GM19452 (cell line): Measurements from ENCODE around the gene RELCH.
"Not testable (repeated sequence)": the region's sequence is repeated elsewhere in the genome, so short reads cannot be mapped to it uniquely, and the experiment has no call there.

ENCODE experiments used
- ATAC-seq: cut with Tn5 transposase; IDR thresholded peaks from one replicate; pipeline ENCODE4 v1.9.1; 2021; ENCODE audit not compliant: unreplicated experiment

The RELCH gene

DNA sequence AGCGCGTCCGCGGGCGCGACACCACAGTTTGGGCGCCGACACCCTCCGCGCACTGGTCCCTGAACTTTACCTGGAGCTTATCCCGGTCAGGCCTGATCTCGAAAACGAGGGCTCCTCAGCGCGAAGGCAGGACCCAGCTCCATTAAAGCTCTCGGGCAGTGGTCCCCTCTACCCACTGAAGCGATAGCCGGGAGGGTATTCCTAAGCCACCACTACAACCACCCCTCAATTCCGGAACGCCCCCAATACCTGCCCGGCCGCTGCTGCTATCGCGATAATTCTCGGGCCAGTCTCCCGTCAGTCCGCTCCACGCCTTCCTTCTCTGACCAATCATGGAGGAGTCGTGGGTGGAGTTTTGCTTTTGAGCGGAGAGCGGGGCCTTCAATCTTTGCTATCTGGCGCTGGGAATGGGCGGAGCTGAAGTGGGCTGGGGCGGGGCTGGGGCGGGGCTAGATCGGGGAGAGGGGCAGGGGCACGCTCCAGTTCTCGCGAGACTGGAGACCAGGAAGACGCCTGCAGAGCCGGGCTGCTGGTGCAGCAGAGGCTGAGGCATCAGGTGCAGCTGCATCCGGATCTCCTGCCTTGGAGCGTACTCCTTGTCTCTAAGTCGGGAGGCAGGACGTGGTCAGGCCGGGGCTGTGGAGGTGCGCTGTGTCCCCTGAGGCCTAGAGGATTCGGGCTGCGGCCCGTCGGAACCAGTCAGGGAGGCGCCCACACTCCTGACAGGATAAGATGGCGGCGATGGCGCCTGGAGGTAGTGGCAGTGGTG, at the start of gene RELCH, which contains the start of gene PIGN:
Gene RELCH, plus strand, starts transcription at position 482 of the 769 bp plus-strand sequence. Its CDS starts 251 bp downstream, at position 733.
Gene PIGN, minus strand, starts transcription at position 283 of the 769 bp plus-strand sequence. CDS start 25,703 bp downstream, outside the sequence.
- ATAC-seq: peak; percentile 89

DNA sequence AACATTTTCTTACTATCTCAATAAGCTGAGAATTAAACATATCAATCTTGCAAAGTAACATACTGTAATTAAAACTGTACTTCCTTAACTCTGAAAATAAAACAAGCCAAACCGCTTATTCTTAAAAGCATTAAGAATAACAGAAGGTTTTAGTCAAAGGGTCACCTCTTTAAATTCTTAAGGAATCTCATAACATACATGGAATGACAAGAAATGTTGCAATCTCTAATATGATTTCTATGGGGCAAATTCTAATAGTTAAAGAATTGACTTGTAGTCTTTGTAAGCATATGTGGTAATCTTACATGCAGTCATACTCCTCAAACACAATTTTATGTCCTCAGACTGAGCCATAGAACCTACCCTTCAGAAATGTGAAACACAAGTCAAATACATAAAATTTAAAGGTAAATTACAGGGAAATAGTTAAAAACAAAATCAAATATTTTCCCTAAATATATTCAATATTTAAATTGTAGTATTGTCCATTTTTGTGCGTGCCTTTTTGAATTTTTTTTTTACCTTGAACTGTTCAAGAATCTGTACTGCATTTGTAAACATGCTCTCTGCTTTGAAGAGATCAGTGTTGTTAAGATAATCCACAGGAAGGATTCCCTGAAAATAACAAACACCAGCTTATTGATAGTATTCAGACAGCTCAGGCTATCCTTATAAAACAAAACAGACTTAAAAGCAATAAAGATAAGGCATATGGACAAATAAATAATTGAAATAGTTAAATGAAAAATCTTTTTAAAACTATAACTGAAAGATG, 48.4 kb upstream of the RELCH start:
- no peak for ATAC-seq

DNA sequence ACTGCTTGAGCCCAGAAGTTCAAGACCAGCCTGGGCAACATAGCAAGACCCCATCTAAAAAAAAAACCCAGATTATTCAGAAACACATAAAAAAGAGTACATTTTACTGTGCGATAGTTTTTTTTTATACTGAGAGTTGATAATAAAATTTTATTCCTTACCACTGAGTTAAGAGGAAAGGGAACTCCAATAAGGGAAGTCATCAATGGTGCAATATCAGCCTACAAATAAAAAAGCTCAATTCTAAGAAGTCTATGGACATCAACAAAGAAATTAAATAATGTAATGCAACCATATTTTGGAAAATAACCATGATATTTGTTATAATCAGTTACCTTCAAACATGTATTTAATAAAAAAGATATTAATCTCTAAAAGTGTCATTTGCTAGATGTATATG, 46.8 kb upstream of the RELCH start:
- no peak for ATAC-seq

DNA sequence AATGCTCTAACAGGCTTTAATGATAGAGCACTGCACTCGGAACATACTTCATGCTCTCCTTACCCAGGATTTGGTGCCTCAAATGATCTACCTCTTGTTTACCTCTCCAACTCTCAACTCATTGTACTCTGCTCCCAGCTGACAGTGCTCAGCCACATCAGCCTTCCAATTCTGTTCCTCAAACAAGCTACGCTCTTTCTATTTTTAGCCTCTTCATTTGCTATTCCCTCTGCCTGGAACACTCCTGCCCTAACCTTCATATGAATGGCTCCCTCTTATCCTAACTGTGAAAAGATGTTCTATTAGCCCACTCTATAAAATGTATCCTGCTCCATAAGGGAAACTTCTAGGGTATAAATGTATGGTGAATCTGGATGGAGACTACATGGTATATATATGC, 42.7 kb upstream of the RELCH start:
- no peak for ATAC-seq

DNA sequence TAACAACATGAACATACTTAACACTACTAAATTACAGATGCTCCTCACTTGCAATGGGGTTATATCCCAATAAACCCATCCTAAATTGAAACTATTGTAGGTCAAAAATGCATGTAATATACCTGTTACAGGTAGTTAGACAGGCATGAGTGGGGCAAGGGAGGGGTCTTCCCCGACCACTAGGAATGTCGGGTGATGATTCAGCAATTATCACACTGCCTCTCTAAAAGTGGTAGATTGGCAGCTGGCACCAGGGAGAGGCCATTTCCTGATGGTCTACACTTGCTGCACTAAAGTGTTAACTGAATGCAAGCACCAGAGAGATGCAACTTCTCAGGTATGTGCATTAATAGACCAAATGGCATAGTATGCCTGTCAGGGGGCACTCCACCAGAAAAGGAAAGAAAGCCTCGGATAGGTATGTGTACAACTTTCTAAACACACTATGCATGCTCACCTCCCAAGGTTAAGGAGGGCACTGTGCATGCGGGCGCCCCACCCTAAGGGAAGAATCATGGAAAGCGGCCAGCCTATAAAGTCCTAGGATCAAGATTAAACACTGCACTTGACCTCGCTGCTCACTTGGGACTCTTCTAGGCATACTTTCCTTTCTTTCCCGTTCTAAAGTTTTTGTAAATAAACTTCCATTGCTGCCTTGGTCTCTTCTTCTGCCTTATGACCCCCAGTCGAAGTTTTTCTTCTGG, 35.8 kb upstream of the RELCH start:
- ATAC-seq: no peak

GRCh38 chr18:62152844-62153243, 34.2 kb upstream of the RELCH start:
- peak; percentile 83 for ATAC-seq

GRCh38 chr18:62157843-62158242, 29.2 kb upstream of the RELCH start:
- no peak for ATAC-seq

DNA sequence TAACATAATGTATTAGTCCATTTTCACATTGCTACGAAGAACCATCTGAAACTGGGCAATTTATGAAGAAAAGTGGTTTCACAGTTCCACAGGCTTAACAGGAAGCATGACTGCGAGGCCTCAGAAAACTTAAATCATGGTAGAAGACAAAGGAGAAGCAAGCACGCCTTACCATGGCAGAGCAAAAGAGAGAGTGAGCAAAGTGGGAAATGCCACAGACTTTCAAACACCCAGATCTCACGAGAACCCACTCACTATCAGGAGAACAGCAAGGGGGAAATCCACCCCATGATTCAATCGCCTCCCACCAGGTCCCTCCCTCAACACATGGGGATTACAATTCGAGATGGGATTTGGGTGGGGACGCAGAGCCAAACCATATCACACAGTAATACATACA, 22.7 kb upstream of the RELCH start:
- ATAC-seq: no peak

DNA sequence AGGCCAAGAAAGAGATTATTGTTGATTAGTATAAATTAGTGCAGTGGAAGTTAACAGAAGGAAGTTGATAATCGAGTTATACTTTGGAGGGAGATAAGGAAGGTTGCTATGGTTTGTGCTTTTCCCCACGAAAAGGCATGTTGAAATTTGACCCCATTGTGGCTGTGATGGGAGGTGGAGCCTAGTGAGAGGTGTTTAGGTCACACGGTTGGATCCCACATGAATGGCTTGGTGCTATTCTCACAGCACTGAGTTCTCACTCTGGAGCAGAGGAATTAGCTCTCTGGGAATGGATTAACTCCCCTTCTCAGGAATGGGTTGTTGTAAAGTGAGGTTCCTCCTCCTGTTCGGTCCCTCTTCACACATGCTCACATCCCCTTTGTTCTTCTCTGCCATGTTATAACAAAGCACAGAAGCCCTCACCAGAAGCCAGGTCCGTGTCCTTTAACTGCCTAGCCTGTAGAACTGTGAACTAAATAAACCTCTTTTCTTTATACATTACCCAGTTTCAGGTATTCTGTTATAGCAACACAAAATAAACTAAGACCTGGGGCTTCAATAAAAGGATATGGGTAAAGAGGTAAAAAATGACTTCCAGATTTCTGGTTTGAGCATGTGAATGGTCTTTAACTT, 22.1 kb upstream of the RELCH start:
- no peak for ATAC-seq

DNA sequence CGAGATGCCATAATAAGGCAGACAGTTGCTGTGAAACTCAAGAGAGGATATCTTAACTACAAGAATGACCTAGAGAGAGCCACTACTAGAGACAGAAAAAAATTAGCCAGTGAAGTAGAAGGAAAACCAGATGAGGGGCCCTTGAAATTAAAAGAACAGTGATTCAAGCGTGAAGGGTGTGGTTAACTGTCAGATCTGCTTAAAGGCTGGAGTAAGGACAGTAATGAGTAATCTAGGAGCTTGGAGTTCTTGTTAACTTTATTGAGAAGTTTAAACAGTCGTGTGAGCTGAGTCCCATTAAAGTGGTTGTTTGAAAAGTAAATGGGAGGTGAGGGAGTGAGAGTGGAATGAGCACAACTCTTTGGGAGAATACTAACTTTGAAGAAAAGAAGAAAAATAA, 21.5 kb upstream of the RELCH start:
- ATAC-seq: no peak

DNA sequence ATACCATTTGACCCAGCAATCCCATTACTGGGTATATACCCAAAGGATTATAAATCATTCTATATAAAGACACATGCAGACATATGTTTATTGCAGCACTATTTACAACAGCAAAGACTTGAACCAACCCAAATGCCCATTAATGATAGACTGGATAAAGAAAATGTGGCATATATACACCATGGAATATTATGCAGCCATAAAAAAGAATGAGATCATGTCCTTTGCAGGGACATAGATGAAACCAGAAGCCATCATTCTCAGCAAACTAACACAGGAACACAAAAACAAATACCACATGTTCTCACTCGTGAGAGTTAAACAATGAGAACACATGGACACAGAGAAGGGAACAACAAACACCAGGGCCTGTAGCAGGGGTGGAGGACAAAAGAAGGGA, 20.5 kb upstream of the RELCH start:
- not testable (repeated sequence) for ATAC-seq

- no peak for ATAC-seq
Observed at GRCh38 chr18:62170857-62171256, 16.2 kb upstream of the RELCH start.

DNA sequence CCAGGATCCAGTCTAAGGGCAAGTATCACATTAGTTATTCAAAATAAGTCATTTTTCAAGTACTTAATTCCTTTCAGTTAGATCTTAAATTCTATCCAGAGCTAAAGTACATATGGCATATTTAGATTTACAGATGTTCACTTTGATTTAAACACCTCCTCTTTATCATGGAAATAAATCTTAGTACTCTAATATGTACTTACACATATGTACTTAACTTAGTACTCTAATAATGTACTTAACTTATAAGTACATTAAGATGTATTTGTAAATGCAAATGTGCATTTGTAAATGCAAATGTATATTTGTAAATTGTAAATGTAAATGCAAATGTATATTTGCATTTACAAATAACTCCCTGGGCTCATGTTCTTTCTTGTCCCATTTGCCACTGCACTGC, 14.8 kb upstream of the RELCH start:
- ATAC-seq: no peak

DNA sequence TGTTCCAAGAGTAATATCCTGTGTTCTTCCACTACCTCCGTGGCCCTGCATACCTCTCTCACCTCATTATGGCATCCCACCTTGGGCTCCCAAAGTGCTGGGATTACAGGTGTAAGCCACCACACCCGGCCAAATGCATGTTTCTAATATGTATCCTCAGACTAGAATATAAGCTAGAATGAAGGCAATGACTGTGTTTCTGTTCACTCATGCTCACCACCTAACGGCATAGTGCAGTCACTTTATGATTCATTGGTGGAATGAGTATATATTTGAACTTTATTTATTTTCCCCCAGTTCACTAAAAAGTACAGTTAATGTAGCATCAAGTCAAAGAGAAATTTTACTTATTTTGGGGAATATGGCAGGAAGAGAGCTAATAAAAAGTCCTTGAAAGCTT, 11.5 kb upstream of the RELCH start:
- no peak for ATAC-seq

DNA sequence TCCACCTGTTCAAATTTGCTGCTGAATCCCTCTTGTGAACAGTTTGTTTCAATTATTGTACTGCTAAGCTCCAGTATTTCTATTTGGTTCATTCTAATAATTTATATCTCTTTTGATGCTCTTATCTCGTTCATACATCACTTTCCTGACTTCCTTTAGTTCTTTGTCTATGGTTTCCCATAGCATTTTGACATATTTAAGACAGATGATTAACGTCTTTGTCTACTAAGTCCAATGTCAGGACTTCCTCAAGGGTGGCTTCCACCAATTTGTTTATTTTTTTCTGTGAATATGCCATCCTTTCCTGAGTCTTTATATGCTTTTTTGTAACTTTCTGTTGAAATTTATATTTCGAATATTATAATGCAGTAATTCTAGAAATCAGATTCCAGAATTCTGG, 9.8 kb upstream of the RELCH start:
- ATAC-seq: no peak

DNA sequence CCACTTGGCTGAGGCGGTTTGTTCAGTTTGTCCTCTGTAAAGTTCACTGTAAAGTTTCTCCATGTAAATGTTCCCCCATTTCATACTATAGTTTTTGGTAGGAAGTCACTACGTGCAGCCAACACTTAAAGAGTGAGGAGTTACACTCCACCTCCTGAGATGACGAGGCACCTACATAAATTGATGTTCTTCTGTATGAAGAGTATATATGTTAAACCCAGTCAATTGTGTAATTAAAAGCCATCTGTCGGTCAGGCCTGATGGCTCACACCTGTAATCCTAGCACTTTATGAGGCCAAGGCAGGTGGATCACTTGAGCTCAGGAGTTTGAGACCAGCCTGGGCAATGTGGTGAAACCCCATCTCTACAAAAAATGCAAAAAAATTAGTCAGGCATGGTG, 7.8 kb upstream of the RELCH start:
- no peak for ATAC-seq

GRCh38 chr18:62182220-62182619, 4.8 kb upstream of the RELCH start:
- ATAC-seq: no peak

DNA sequence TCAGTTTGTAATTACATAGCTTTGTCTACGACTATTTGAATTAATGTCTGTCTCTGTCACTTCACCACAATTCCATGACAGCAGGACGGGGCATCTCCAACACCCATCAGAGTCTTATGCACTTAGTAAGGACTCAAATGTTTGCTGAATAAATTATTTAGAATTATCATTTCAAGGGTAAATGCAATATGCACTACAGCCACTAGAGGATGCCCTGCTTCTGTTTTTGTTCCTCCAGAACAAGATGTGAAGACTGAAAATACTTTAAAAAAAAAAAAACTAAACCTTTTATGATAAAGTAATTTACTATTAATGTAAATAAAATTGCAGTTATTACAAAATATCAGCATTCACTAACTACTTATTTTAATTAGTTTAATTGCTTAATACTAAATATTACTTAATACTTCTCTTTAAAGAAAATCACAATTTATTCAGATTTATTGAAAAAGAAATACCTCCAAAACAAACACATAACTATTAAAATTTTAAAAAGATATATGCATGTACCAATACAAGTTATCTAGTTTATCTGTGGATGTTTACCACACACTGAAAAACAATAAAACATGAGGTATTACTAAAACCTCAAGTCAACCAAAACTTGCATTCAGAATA, 3.4 kb upstream of the RELCH start:
- ATAC-seq: no peak

- ATAC-seq: no peak
Observed at GRCh38 chr18:62186499-62186773, 619 bp upstream of the RELCH start.

- ATAC-seq: peak; percentile 1
Observed at GRCh38 chr18:62187543-62188510, 772 bp downstream of the RELCH start.
